ENCODE measurements around the gene NID1. TPM values are rescaled to one million over a fixed set of nuclear protein-coding genes. Genes with fewer than 3 reads are reported as not detected.

NID1 gene
- total RNA-seq, 4 donors from 2014 or later = 180 to 391 (median 250) TPM

- TF ChIP-seq CTCF (IDR thresholded peaks at IDR 0.05; ENCODE audit: low read depth) = no peak
Measured at GRCh38 chr1:236041631-236042618, 23.0 kb downstream of the NID1 start.

- TF ChIP-seq CTCF (IDR thresholded peaks at IDR 0.05; ENCODE audit: low read depth) = no peak
Measured at GRCh38 chr1:236039740-236040685, 24.9 kb downstream of the NID1 start.

DNA sequence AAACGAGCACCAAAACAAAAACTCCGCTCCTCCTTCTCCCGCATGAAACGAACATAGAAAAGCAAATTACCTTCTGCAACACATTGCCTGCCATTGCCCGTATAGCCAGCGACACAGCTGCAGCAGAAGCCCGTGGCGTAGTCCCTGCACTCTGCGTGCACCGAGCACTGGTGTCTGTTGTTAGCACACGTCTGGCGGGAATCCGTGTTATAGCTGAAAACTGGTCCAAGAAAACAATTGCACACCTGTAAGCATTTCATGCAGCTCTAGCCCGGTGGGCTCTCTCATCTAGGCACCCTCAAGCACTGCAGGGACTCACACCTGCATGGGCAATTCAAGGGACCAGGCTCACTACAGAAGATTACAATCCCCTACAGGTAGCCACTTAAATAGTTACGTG, 26.9 kb downstream of the NID1 start:
- no peak for TF ChIP-seq CTCF (IDR thresholded peaks at IDR 0.05; ENCODE audit: low read depth)

GRCh38 chr1:236035681-236036101, 29.2 kb downstream of the NID1 start:
- TF ChIP-seq CTCF (IDR thresholded peaks at IDR 0.05; ENCODE audit: low read depth) = no peak

- TF ChIP-seq CTCF (IDR thresholded peaks at IDR 0.05; ENCODE audit: low read depth) = no peak
Measured at GRCh38 chr1:236033336-236033735, 31.6 kb downstream of the NID1 start.

DNA sequence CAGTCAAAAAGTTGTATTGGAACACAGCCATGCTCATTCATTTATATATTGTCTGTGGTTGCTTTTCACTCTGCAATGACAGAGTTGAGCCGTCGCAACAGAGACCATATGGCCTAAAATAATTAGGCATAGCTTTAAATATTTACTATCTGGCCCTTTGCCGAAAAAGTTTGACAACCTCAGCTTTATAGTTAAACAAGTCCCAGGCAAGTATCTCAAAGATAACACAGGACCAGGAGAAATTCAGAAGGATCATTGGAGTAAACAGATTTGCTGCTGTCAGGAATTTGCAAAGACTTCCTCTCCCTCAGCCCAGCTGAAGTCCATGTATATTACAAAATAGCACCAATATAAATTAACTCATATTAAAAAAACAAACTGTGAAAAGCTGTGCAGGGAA, 34.4 kb downstream of the NID1 start:
- TF ChIP-seq CTCF (IDR thresholded peaks at IDR 0.05; ENCODE audit: low read depth) = no peak

Data from subcutaneous adipose tissue (tissue), 4 donors.